MM.1S (cell line): Measurements from ENCODE around the gene QRFPR.

ENCODE experiments used
- DNase-seq: peaks from one replicate; pipeline ENCODE4 v3.0.0-alpha.2; 2015
- H2AFZ ChIP-seq: fragments of 300-600 bp; sonication (generic); 2 replicates; pipeline ENCODE4 v1.6.0; 2016; ENCODE audit warnings: antibody characterized with exemption, low read length
- H3F3A ChIP-seq: fragments of 300-600 bp; sonication (generic); 2 replicates; pipeline ENCODE4 v1.6.1; 2016; ENCODE audit warnings: mild to moderate bottlenecking, antibody characterized with exemption, low read length, moderate library complexity, mixed read lengths; ENCODE audit not compliant: insufficient read depth
- H3K27ac ChIP-seq: fragments of 300-600 bp; sonication (generic); 2 replicates; pipeline ENCODE4 v1.5.1; 2016; ENCODE audit warnings: mild to moderate bottlenecking, low read length
- H3K27me3 ChIP-seq: fragments of 300-600 bp; sonication (generic); replicated peaks from 2 replicates; pipeline ENCODE4 v1.6.0; 2016; ENCODE audit warnings: low read length; ENCODE audit not compliant: insufficient read depth
- H3K36me3 ChIP-seq: fragments of 300-600 bp; sonication (generic); replicated peaks from 2 replicates; pipeline ENCODE4 v1.6.1; 2016; ENCODE audit warnings: mild to moderate bottlenecking, low read length, mixed read lengths; ENCODE audit not compliant: insufficient read depth
- H3K4me1 ChIP-seq: fragments of 300-600 bp; sonication (generic); 2 replicates; pipeline ENCODE4 v1.6.1; 2016; ENCODE audit warnings: low read length, mixed read lengths
- H3K4me2 ChIP-seq: fragments of 300-600 bp; sonication (generic); 2 replicates; pipeline ENCODE4 v1.6.0; 2016; ENCODE audit warnings: low read depth, low read length
- H3K4me3 ChIP-seq: fragments of 300-600 bp; sonication (generic); 2 replicates; pipeline ENCODE4 v1.5.1; 2016; ENCODE audit warnings: low read length, mixed read lengths
- H3K79me2 ChIP-seq: fragments of 300-600 bp; sonication (generic); 2 replicates; pipeline ENCODE4 v1.6.1; 2016; ENCODE audit warnings: mixed run types, low read length, mixed read lengths
- H3K9ac ChIP-seq: fragments of 300-600 bp; sonication (generic); 2 replicates; pipeline ENCODE4 v1.6.1; 2016; ENCODE audit warnings: low read length, mixed read lengths
- H3K9me2 ChIP-seq: fragments of 300-600 bp; sonication (generic); replicated peaks from 2 replicates; pipeline ENCODE4 v1.6.1; 2016; ENCODE audit warnings: mild to moderate bottlenecking, low read length, mixed read lengths; ENCODE audit not compliant: insufficient read depth
- H3K9me3 ChIP-seq: fragments of 300-600 bp; sonication (generic); replicated peaks from 2 replicates; pipeline ENCODE4 v1.6.1; 2016; ENCODE audit warnings: mild to moderate bottlenecking, low read length, mixed read lengths; ENCODE audit not compliant: insufficient read depth
- H4K20me1 ChIP-seq: fragments of 300-600 bp; sonication (generic); 2 replicates; pipeline ENCODE4 v1.6.1; 2016; ENCODE audit warnings: mild to moderate bottlenecking, low read length, moderate library complexity, mixed read lengths; ENCODE audit not compliant: insufficient read depth
- CTCF ChIP-seq: fragments of 300-600 bp; sonication (generic); IDR thresholded peaks from 2 replicates; pipeline ENCODE4 v1.5.1; 2016; ENCODE audit warnings: antibody characterized with exemption, low read length, mixed read lengths
- EZH2 ChIP-seq: fragments of 300-600 bp; sonication (generic); optimal IDR thresholded peaks from 2 replicates; pipeline ENCODE3; 2017; ENCODE audit warnings: low read depth, mild to moderate bottlenecking, antibody characterized with exemption, low read length, mixed read lengths
- EZH2phosphoT487 ChIP-seq: fragments of 300-600 bp; sonication (generic); IDR thresholded peaks from 2 replicates; pipeline ENCODE4 v1.6.1; 2018; ENCODE audit warnings: antibody characterized with exemption, low read length

Gene QRFPR

GRCh38 chr4:121278811-121279368 lies 101.9 kb downstream of the QRFPR start:
- no peak for TF ChIP-seq CTCF
- TF ChIP-seq EZH2: no peak
- TF ChIP-seq EZH2phosphoT487: no peak
- Histone ChIP-seq H3K36me3 (no peaks in the 10 kb centered on the region), H3K27ac (no peak overlapping the region), H3K4me2 (no peak overlapping the region), H3K9ac (no peak overlapping the region), H3K4me3 (no peak overlapping the region), H3F3A (no peaks in the 10 kb centered on the region), H2AFZ (no peak overlapping the region), H3K9me3 (no peaks in the 10 kb centered on the region), H3K4me1 (no peaks in the 10 kb centered on the region), H3K79me2 (no peaks in the 10 kb centered on the region), H3K9me2 (no peaks in the 10 kb centered on the region), H3K27me3 (no peaks in the 10 kb centered on the region), H4K20me1 (no peaks in the 10 kb centered on the region)
- no peak for DNase-seq
